IPS-NIHi11 (cell line): ENCODE data around the gene ABHD5.

Experiments
- DNase-seq: peaks from one replicate; pipeline ENCODE4 v3.0.0; 2012; ENCODE audit warnings: mixed read lengths, low spot score

The ABHD5 gene

DNA sequence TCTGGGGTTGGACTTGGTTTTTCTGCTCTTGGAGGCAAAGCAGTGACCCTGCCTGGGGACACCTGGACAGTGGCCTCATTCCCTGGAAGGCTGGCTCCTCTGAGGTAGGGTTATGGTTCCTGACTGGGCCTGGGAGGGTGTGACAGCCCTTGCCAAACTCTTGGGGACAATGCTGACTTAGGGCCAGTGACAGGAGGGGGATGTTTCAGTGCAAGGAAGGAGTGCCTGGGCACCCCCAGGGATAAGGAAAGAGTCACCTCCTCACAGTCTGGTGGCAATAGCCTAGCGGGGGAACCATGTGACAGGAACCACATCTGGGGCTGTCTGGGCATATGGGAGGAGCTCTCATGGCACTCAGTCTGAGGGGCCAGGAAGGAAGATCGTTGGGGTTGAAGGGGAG, 91.8 kb downstream of the ABHD5 start:
- DNase-seq: no peak
